ENCODE measurements around the gene CPM. TPM values are rescaled to one million over a fixed set of nuclear protein-coding genes. Genes with fewer than 3 reads are reported as not detected.

Gene CPM
- polyA plus RNA-seq, 2 of the 4 experiments (the other 2 are of a cell fraction) = 3.7 to 6.8 TPM

DNA sequence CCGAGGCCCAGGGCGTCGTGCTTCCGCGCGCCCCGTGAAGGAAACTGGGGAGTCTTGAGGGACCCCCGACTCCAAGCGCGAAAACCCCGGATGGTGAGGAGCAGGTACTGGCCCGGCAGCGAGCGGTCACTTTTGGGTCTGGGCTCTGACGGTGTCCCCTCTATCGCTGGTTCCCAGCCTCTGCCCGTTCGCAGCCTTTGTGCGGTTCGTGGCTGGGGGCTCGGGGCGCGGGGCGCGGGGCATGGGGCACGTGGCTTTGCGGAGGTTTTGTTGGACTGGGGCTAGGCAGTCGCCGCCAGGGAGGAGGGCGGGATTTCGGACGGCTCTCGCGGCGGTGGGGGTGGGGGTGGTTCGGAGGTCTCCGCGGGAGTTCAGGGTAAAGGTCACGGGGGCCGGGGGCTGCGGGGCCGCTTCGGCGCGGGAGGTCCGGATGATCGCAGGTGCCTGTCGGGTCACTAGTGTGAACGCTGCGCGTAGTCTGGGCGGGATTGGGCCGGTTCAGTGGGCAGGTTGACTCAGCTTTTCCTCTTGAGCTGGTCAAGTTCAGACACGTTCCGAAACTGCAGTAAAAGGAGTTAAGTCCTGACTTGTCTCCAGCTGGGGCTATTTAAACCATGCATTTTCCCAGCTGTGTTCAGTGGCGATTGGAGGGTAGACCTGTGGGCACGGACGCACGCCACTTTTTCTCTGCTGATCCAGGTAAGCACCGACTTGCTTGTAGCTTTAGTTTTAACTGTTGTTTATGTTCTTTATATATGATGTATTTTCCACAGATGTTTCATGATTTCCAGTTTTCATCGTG is 124.4 kb downstream of the CPM start (continued):
- TF ChIP-seq, protein P1, sequence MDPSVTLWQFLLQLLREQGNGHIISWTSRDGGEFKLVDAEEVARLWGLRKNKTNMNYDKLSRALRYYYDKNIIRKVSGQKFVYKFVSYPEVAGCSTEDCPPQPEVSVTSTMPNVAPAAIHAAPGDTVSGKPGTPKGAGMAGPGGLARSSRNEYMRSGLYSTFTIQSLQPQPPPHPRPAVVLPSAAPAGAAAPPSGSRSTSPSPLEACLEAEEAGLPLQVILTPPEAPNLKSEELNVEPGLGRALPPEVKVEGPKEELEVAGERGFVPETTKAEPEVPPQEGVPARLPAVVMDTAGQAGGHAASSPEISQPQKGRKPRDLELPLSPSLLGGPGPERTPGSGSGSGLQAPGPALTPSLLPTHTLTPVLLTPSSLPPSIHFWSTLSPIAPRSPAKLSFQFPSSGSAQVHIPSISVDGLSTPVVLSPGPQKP (IDR thresholded peaks at IDR 0.05; ENCODE audit: low read depth, low read length) = no peak
- no peak for TF ChIP-seq SMC3 (IDR thresholded peaks at IDR 0.05)
- no peak; the same call in 1 of the 2 replicates for TF ChIP-seq PHF8 (IDR thresholded peaks at IDR 0.05; ENCODE audit: borderline replicate concordance, low read depth)
- no peak for TF ChIP-seq POLR2AphosphoS2 (conservative IDR thresholded peaks at IDR 0.05; ENCODE audit: low read length)
- TF ChIP-seq, protein P2, sequence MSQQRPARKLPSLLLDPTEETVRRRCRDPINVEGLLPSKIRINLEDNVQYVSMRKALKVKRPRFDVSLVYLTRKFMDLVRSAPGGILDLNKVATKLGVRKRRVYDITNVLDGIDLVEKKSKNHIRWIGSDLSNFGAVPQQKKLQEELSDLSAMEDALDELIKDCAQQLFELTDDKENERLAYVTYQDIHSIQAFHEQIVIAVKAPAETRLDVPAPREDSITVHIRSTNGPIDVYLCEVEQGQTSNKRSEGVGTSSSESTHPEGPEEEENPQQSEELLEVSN (IDR thresholded peaks at IDR 0.05; ENCODE audit: borderline replicate concordance, low read depth) = 0 out of 2 replicates have a peak, but pooled peaks have one; percentile 56
- TF ChIP-seq MAFK (IDR thresholded peaks at IDR 0.05; ENCODE audit: partially characterized antibody) = peak; percentile 61
- no peak for TF ChIP-seq FOSL2 (IDR thresholded peaks at IDR 0.05)
- no peak; the same call in 1 of the 2 replicates for TF ChIP-seq FOSL2 (CRISPR knock-in tag; IDR thresholded peaks at IDR 0.05)
- TF ChIP-seq RCOR1 (IDR thresholded peaks at IDR 0.05; ENCODE audit: low read depth, low read length) = no peak
- TF ChIP-seq FOXS1 (CRISPR knock-in tag; IDR thresholded peaks at IDR 0.05) = no peak
- TF ChIP-seq RNF2 (IDR thresholded peaks at IDR 0.05; ENCODE audit: borderline replicate concordance, low read depth) = no peak
- TF ChIP-seq, protein P3, sequence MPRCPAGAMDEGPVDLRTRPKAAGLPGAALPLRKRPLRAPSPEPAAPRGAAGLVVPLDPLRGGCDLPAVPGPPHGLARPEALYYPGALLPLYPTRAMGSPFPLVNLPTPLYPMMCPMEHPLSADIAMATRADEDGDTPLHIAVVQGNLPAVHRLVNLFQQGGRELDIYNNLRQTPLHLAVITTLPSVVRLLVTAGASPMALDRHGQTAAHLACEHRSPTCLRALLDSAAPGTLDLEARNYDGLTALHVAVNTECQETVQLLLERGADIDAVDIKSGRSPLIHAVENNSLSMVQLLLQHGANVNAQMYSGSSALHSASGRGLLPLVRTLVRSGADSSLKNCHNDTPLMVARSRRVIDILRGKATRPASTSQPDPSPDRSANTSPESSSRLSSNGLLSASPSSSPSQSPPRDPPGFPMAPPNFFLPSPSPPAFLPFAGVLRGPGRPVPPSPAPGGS (IDR thresholded peaks at IDR 0.05) = peak; percentile 36; the same call in 2 of the 3 replicates
- TF ChIP-seq, protein P4, sequence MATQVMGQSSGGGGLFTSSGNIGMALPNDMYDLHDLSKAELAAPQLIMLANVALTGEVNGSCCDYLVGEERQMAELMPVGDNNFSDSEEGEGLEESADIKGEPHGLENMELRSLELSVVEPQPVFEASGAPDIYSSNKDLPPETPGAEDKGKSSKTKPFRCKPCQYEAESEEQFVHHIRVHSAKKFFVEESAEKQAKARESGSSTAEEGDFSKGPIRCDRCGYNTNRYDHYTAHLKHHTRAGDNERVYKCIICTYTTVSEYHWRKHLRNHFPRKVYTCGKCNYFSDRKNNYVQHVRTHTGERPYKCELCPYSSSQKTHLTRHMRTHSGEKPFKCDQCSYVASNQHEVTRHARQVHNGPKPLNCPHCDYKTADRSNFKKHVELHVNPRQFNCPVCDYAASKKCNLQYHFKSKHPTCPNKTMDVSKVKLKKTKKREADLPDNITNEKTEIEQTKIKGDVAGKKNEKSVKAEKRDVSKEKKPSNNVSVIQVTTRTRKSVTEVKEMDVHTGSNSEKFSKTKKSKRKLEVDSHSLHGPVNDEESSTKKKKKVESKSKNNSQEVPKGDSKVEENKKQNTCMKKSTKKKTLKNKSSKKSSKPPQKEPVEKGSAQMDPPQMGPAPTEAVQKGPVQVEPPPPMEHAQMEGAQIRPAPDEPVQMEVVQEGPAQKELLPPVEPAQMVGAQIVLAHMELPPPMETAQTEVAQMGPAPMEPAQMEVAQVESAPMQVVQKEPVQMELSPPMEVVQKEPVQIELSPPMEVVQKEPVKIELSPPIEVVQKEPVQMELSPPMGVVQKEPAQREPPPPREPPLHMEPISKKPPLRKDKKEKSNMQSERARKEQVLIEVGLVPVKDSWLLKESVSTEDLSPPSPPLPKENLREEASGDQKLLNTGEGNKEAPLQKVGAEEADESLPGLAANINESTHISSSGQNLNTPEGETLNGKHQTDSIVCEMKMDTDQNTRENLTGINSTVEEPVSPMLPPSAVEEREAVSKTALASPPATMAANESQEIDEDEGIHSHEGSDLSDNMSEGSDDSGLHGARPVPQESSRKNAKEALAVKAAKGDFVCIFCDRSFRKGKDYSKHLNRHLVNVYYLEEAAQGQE (IDR thresholded peaks at IDR 0.05) = peak; percentile 30; the same call in 1 of the 2 replicates
- no peak for TF ChIP-seq HOXB5 (CRISPR knock-in tag; IDR thresholded peaks at IDR 0.05)
- no peak for TF ChIP-seq RARB (CRISPR knock-in tag; IDR thresholded peaks at IDR 0.05)
- TF ChIP-seq, protein P5, sequence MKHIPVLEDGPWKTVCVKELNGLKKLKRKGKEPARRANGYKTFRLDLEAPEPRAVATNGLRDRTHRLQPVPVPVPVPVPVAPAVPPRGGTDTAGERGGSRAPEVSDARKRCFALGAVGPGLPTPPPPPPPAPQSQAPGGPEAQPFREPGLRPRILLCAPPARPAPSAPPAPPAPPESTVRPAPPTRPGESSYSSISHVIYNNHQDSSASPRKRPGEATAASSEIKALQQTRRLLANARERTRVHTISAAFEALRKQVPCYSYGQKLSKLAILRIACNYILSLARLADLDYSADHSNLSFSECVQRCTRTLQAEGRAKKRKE (CRISPR knock-in tag; IDR thresholded peaks at IDR 0.05; ENCODE audit: low read depth) = 0 out of 2 replicates have a peak, but pooled peaks have one; percentile 18
- TF ChIP-seq KDM5A (IDR thresholded peaks at IDR 0.05) = no peak; the same call in 1 of the 2 replicates
- TF ChIP-seq EP300 (IDR thresholded peaks at IDR 0.05) = 0 out of 5 replicates have a peak, but pooled peaks of 1 of the 2 experiments have one; percentile 26
- TF ChIP-seq CBX2 (IDR thresholded peaks at IDR 0.05; ENCODE audit: borderline replicate concordance, low read depth) = no peak
- no peak for TF ChIP-seq HOXA7 (CRISPR knock-in tag; IDR thresholded peaks at IDR 0.05)
- TF ChIP-seq HEYL (CRISPR knock-in tag; IDR thresholded peaks at IDR 0.05) = no peak
- no peak for TF ChIP-seq BHLHE40 (IDR thresholded peaks at IDR 0.05; ENCODE audit: low read depth, low read length)
- no peak for TF ChIP-seq NR3C1 (IDR thresholded peaks at IDR 0.05)
- no peak for TF ChIP-seq ZFP36 (IDR thresholded peaks at IDR 0.05; ENCODE audit: borderline replicate concordance, partially characterized antibody)
- TF ChIP-seq, protein P6, sequence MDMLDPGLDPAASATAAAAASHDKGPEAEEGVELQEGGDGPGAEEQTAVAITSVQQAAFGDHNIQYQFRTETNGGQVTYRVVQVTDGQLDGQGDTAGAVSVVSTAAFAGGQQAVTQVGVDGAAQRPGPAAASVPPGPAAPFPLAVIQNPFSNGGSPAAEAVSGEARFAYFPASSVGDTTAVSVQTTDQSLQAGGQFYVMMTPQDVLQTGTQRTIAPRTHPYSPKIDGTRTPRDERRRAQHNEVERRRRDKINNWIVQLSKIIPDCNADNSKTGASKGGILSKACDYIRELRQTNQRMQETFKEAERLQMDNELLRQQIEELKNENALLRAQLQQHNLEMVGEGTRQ (IDR thresholded peaks at IDR 0.05) = no peak
- no peak for TF ChIP-seq HOXB13 (CRISPR knock-in tag; IDR thresholded peaks at IDR 0.05; ENCODE audit: low read depth)
- peak; percentile 28 for TF ChIP-seq CHD2 (IDR thresholded peaks at IDR 0.05; ENCODE audit: low read length, partially characterized antibody)
- TF ChIP-seq ZC3H11A (IDR thresholded peaks at IDR 0.05) = no peak
- no peak for TF ChIP-seq RAD21 (conservative IDR thresholded peaks at IDR 0.05 in 1 of 2, IDR thresholded peaks at IDR 0.05 in 1 of 2)

Measured in A549 (cell line).